SK-N-SH treated with all-trans-retinoic acid at 6 μM for 48 hours (cell line): ENCODE measurements around the gene GNAZ.

Experiments used
- BACH2 ChIP-seq: fragments of 250-450 bp; sonication (Bioruptor Pico); IDR thresholded peaks from 2 replicates; pipeline ENCODE4 v1.9.0; 2021; ENCODE audit warnings: mild to moderate bottlenecking, borderline replicate concordance
- ESRRG ChIP-seq: fragments of 250-450 bp; sonication (Bioruptor Pico); IDR thresholded peaks from 2 replicates; pipeline ENCODE4 v1.6.1; 2021; ENCODE audit warnings: mild to moderate bottlenecking
- PPARA ChIP-seq: fragments of 250-450 bp; sonication (Bioruptor Pico); IDR thresholded peaks from 2 replicates; pipeline ENCODE4 v1.5.0; 2020; ENCODE audit warnings: mild to moderate bottlenecking, borderline replicate concordance
- RARB ChIP-seq: fragments of 250-450 bp; sonication (Bioruptor Pico); IDR thresholded peaks from 2 replicates; pipeline ENCODE4 v1.8.0; 2021; ENCODE audit warnings: mild to moderate bottlenecking, moderate library complexity
- ZFP3 ChIP-seq: fragments of 250-450 bp; sonication (Bioruptor Pico); IDR thresholded peaks from 2 replicates; pipeline ENCODE4 v1.5.0; 2020; ENCODE audit warnings: mild to moderate bottlenecking, moderate library complexity
- ZNF565 ChIP-seq: fragments of 450-650 bp; formaldehyde crosslinking; conservative IDR thresholded peaks from 2 replicates; pipeline ENCODE4 v1.5.0; 2020; ENCODE audit warnings: low read depth, mild to moderate bottlenecking, moderate library complexity
- ZNF70 ChIP-seq: fragments of 450-650 bp; formaldehyde crosslinking; IDR thresholded peaks from 2 replicates; pipeline ENCODE4 v1.5.0; 2020; ENCODE audit warnings: mild to moderate bottlenecking, moderate library complexity
- ZNF8 ChIP-seq: fragments of 450-650 bp; formaldehyde crosslinking; IDR thresholded peaks from 2 replicates; pipeline ENCODE4 v1.5.0; 2020; ENCODE audit warnings: mild to moderate bottlenecking, moderate library complexity
- TF ChIP-seq, protein P1 (sequence below): fragments of 250-450 bp; sonication (Bioruptor Pico); IDR thresholded peaks from 2 replicates; pipeline ENCODE4 v1.8.0; 2020; ENCODE audit warnings: mild to moderate bottlenecking, moderate library complexity, borderline replicate concordance
- TF ChIP-seq, protein P2 (sequence below): fragments of 250-450 bp; sonication (Bioruptor Pico); IDR thresholded peaks from 2 replicates; pipeline ENCODE4 v1.5.1; 2021; ENCODE audit warnings: mild to moderate bottlenecking, moderate library complexity
- TF ChIP-seq, protein P3 (sequence below): fragments of 250-450 bp; sonication (Bioruptor Pico); IDR thresholded peaks from 2 replicates; pipeline ENCODE4 v1.5.1; 2020; ENCODE audit warnings: low read depth, mild to moderate bottlenecking, moderate library complexity

DNA sequence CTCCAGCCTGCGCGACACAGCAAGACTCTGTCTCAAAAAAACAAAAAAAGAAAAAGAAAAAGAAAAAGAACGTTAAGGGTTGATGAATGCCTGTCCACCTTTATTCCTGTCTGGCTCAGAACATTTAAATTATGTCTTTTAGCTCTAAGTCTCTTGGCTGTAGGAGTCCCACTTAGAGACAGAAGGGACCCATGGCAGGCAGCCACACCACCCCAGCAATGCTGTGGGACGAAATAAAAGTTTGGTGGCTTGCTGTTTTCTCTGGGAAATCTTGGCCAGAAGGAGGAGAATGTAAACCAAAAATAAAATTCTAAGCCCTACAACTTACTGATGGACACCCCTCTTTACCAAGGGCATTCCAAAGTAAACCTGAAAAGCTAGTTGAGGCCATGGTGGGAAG lies 38.9 kb upstream of the GNAZ start:
- TF ChIP-seq ZNF70 (CRISPR knock-in tag) (no peak), ZNF565 (CRISPR knock-in tag) (no peak), RARB (CRISPR knock-in tag) (no peak), ZFP3 (CRISPR knock-in tag) (no peak), ZNF8 (CRISPR knock-in tag) (no peak), ESRRG (CRISPR knock-in tag) (no peak), BACH2 (CRISPR knock-in tag) (no peak), PPARA (no peak)
- TF ChIP-seq, protein P1, sequence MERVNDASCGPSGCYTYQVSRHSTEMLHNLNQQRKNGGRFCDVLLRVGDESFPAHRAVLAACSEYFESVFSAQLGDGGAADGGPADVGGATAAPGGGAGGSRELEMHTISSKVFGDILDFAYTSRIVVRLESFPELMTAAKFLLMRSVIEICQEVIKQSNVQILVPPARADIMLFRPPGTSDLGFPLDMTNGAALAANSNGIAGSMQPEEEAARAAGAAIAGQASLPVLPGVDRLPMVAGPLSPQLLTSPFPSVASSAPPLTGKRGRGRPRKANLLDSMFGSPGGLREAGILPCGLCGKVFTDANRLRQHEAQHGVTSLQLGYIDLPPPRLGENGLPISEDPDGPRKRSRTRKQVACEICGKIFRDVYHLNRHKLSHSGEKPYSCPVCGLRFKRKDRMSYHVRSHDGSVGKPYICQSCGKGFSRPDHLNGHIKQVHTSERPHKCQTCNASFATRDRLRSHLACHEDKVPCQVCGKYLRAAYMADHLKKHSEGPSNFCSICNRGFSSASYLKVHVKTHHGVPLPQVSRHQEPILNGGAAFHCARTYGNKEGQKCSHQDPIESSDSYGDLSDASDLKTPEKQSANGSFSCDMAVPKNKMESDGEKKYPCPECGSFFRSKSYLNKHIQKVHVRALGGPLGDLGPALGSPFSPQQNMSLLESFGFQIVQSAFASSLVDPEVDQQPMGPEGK = no peak
- TF ChIP-seq, protein P2, sequence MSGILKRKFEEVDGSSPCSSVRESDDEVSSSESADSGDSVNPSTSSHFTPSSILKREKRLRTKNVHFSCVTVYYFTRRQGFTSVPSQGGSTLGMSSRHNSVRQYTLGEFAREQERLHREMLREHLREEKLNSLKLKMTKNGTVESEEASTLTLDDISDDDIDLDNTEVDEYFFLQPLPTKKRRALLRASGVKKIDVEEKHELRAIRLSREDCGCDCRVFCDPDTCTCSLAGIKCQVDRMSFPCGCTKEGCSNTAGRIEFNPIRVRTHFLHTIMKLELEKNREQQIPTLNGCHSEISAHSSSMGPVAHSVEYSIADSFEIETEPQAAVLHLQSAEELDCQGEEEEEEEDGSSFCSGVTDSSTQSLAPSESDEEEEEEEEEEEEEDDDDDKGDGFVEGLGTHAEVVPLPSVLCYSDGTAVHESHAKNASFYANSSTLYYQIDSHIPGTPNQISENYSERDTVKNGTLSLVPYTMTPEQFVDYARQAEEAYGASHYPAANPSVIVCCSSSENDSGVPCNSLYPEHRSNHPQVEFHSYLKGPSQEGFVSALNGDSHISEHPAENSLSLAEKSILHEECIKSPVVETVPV (CRISPR knock-in tag) = no peak
- TF ChIP-seq, protein P3, sequence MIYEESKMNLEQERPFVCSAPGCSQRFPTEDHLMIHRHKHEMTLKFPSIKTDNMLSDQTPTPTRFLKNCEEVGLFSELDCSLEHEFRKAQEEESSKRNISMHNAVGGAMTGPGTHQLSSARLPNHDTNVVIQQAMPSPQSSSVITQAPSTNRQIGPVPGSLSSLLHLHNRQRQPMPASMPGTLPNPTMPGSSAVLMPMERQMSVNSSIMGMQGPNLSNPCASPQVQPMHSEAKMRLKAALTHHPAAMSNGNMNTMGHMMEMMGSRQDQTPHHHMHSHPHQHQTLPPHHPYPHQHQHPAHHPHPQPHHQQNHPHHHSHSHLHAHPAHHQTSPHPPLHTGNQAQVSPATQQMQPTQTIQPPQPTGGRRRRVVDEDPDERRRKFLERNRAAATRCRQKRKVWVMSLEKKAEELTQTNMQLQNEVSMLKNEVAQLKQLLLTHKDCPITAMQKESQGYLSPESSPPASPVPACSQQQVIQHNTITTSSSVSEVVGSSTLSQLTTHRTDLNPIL (CRISPR knock-in tag) = no peak
